ENCODE measurements around the gene DDX31. TPM values are rescaled to one million over a fixed set of nuclear protein-coding genes. Genes with fewer than 3 reads are reported as not detected.

The DDX31 gene
- total and polyA plus RNA-seq, 2 donors (not counting 1 experiment from before 2014, with no cell fraction given): 16.4 to 22.7 TPM

DNA sequence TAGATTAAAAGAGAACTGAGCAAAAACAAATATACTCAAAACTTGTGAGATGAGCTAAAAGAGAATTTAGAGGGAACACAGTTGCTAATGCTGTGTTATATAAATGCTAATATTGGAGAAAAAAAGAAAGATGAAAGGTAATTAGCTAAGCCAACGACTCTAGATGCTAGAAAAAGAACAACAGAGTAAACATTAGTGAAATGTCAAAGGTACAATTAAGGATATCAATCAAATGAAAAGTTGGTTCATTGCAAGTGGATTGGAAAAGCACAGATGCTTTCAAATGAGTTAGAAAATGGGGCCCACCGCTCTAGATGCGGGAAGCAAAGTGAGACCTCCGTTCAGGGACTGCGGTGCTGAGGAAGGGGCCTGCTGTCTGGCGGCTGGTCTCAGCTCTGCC, 105.3 kb downstream of the DDX31 start:
- intact Hi-C loops (cut with micrococcal nuclease): no loop called here
- ChIA-PET POLR2A (no interaction called here), CTCF (interaction anchor here (0.5 kb wide), 1 partner anchor 249 kb away, joined by 3 read pairs; no protein-coding TSS in a partner anchor)
- H3K9me3 Mint-ChIP-seq (ENCODE audit: insufficient read depth): peaks cover under 1% of the 10 kb centered on the region
- H3K9ac ChIP-seq (ENCODE audit: low read length): no peak overlapping the region
- no peak overlapping the region for H3K27ac Mint-ChIP-seq
- TF ChIP-seq EZH2 (IDR thresholded peaks at IDR 0.05; ENCODE audit: borderline replicate concordance, insufficient read depth, low read depth, low read length, poor library complexity, severe bottlenecking): no peak
- TF ChIP-seq, protein P1, sequence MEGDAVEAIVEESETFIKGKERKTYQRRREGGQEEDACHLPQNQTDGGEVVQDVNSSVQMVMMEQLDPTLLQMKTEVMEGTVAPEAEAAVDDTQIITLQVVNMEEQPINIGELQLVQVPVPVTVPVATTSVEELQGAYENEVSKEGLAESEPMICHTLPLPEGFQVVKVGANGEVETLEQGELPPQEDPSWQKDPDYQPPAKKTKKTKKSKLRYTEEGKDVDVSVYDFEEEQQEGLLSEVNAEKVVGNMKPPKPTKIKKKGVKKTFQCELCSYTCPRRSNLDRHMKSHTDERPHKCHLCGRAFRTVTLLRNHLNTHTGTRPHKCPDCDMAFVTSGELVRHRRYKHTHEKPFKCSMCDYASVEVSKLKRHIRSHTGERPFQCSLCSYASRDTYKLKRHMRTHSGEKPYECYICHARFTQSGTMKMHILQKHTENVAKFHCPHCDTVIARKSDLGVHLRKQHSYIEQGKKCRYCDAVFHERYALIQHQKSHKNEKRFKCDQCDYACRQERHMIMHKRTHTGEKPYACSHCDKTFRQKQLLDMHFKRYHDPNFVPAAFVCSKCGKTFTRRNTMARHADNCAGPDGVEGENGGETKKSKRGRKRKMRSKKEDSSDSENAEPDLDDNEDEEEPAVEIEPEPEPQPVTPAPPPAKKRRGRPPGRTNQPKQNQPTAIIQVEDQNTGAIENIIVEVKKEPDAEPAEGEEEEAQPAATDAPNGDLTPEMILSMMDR (IDR thresholded peaks at IDR 0.05): no peak
- no peaks in the 10 kb centered on the region for H3K9me3 ChIP-seq (ENCODE audit: control extremely low read depth in 1 of 3, control insufficient read depth in 2 of 3, insufficient read depth in 1 of 3, low read length in 2 of 3)
- peaks cover 0 to 8% (median 2%) of the 10 kb centered on the region in 4 experiments for H3K27me3 ChIP-seq (replicated peaks in 1 of 4; ENCODE audit: control extremely low read depth in 1 of 4, control insufficient read depth in 3 of 4, insufficient read depth in 4 of 4, low read length in 3 of 4)
- H3K4me3 ChIP-seq (ENCODE audit: control extremely low read depth in 1 of 5, extremely low read depth in 1 of 5, insufficient read depth in 1 of 5, low read depth in 2 of 5, low read length in 4 of 5): no peak overlapping the region
- no peak overlapping the region for H3K4me3 Mint-ChIP-seq
- DNase-seq (no peak), ATAC-seq (ENCODE audit: low read depth) (no peak)
- no peaks in the 10 kb centered on the region for H3K79me2 ChIP-seq (ENCODE audit: control insufficient read depth, insufficient read depth, low read length)
- H3K4me1 Mint-ChIP-seq: no peaks in the 10 kb centered on the region
- no peaks in the 10 kb centered on the region for H4K20me1 ChIP-seq (ENCODE audit: control insufficient read depth, insufficient read depth, low read length, poor library complexity, severe bottlenecking)
- no peaks in the 10 kb centered on the region for H3K36me3 ChIP-seq (replicated peaks in 1 of 2; ENCODE audit: control extremely low read depth in 1 of 2, control insufficient read depth in 1 of 2, extremely low read depth in 1 of 2, insufficient read depth in 2 of 2, low read length in 1 of 2)
- no peaks in the 10 kb centered on the region for H3K4me1 ChIP-seq (ENCODE audit: control insufficient read depth in 2 of 2, insufficient read depth in 2 of 2, low read length in 2 of 2)
- H3K27ac ChIP-seq (ENCODE audit: low read length in 2 of 2): no peak overlapping the region
- H3K27me3 Mint-ChIP-seq: peaks cover 33% of the 10 kb centered on the region
- H2AFZ ChIP-seq (ENCODE audit: insufficient read depth, low read depth, low read length, poor library complexity, severe bottlenecking): no peak overlapping the region
- WGBS (ENCODE audit: insufficient coverage): 78% methylated on average over 5 of the region's 6 CpGs
- H3K4me2 ChIP-seq (replicated peaks; ENCODE audit: low read depth, low read length, poor library complexity, severe bottlenecking): no peak overlapping the region

DNA sequence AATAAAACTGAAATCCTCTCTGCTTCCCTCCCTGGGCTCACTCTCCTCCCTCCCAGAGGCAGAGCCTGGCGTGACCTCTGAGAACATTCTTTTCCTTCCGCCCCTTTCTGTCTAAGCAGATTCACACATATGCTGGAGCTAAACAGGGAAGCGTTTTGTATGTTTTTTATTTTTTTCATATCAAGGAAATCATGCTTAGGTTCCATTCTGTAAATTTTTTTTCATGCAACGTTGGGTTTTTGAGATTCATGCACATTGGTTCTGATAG, 107.5 kb downstream of the DDX31 start:
- H3K4me1 ChIP-seq (ENCODE audit: control insufficient read depth in 2 of 2, insufficient read depth in 2 of 2, low read length in 2 of 2): no peaks in the 10 kb centered on the region
- H3K9me3 ChIP-seq (ENCODE audit: control extremely low read depth in 1 of 3, control insufficient read depth in 2 of 3, insufficient read depth in 1 of 3, low read length in 2 of 3): no peaks in the 10 kb centered on the region
- no peak overlapping the region for H3K9ac ChIP-seq (ENCODE audit: low read length)
- H3K4me2 ChIP-seq (replicated peaks; ENCODE audit: low read depth, low read length, poor library complexity, severe bottlenecking): no peak overlapping the region
- ATAC-seq (ENCODE audit: low read depth) (no peak), DNase-seq (no peak)
- H3K4me3 Mint-ChIP-seq: no peak overlapping the region
- TF ChIP-seq, protein P1 (IDR thresholded peaks at IDR 0.05): no peak
- no peak for TF ChIP-seq EZH2 (IDR thresholded peaks at IDR 0.05; ENCODE audit: borderline replicate concordance, insufficient read depth, low read depth, low read length, poor library complexity, severe bottlenecking)
- intact Hi-C loops (cut with micrococcal nuclease): no loop called here
- no peaks in the 10 kb centered on the region for H4K20me1 ChIP-seq (ENCODE audit: control insufficient read depth, insufficient read depth, low read length, poor library complexity, severe bottlenecking)
- ChIA-PET CTCF (no interaction called here), POLR2A (no interaction called here)
- peaks cover 0 to 8% (median 2%) of the 10 kb centered on the region in 4 experiments for H3K27me3 ChIP-seq (replicated peaks in 1 of 4; ENCODE audit: control extremely low read depth in 1 of 4, control insufficient read depth in 3 of 4, insufficient read depth in 4 of 4, low read length in 3 of 4)
- no peak overlapping the region for H3K27ac ChIP-seq (ENCODE audit: low read length in 2 of 2)
- H2AFZ ChIP-seq (ENCODE audit: insufficient read depth, low read depth, low read length, poor library complexity, severe bottlenecking): no peak overlapping the region
- no peak overlapping the region for H3K4me3 ChIP-seq (ENCODE audit: control extremely low read depth in 1 of 5, extremely low read depth in 1 of 5, insufficient read depth in 1 of 5, low read depth in 2 of 5, low read length in 4 of 5)
- H3K79me2 ChIP-seq (ENCODE audit: control insufficient read depth, insufficient read depth, low read length): no peaks in the 10 kb centered on the region
- H3K27me3 Mint-ChIP-seq: peaks cover 38% of the 10 kb centered on the region
- no peaks in the 10 kb centered on the region for H3K36me3 ChIP-seq (replicated peaks in 1 of 2; ENCODE audit: control extremely low read depth in 1 of 2, control insufficient read depth in 1 of 2, extremely low read depth in 1 of 2, insufficient read depth in 2 of 2, low read length in 1 of 2)
- 40% methylated on average over 1 of the region's 4 CpGs for WGBS (ENCODE audit: insufficient coverage)
- H3K27ac Mint-ChIP-seq: no peak overlapping the region
- peaks cover 2% of the 10 kb centered on the region for H3K9me3 Mint-ChIP-seq (ENCODE audit: insufficient read depth)
- H3K4me1 Mint-ChIP-seq: no peaks in the 10 kb centered on the region
